GM13977 (cell line): ENCODE measurements around the gene GRK5.

Experiments used
- DNase-seq: peaks from one replicate; pipeline ENCODE4 v3.0.0; 2012; ENCODE audit warnings: low spot score
- CTCF ChIP-seq: IDR thresholded peaks from 2 replicates; pipeline ENCODE4 v1.5.1; 2012; ENCODE audit warnings: mild to moderate bottlenecking, control low read depth; ENCODE audit not compliant: insufficient read depth; ENCODE audit errors: extremely low read depth, missing control alignments
- in situ Hi-C: fragments of 300-500 bp; cut with MboI; formaldehyde crosslinking; loops from one replicate; pipeline ENCODE4 v1.12.0; 2022; ENCODE audit warnings: low sequenced_read_pairs, low pct_unique_long_range_greater_than_20kb, mixed read lengths, inconsistent platforms; ENCODE audit not compliant: unreplicated experiment

GRK5 gene

GRCh38 chr10:119315128-119316001, 108.0 kb downstream of the GRK5 start:
- DNase-seq, result peak; percentile 84
- no peak for TF ChIP-seq CTCF
- in situ Hi-C loops, result no loop called here

- no peak for TF ChIP-seq CTCF
- in situ Hi-C loops, result no loop called here
These were observed 108.6 kb downstream of the GRK5 start for GRCh38 chr10:119316002-119316358.

GRCh38 chr10:119316729-119317097, 109.3 kb downstream of the GRK5 start:
- in situ Hi-C loops, result no loop called here
- DNase-seq, result no peak
- TF ChIP-seq CTCF, result no peak

More at GRCh38 chr10:119316002-119316358, 108.6 kb downstream of the GRK5 start:
- no peak for DNase-seq

- TF ChIP-seq CTCF, result no peak
- in situ Hi-C loops, result no loop called here
- DNase-seq, result no peak
These were observed 111.2 kb downstream of the GRK5 start for GRCh38 chr10:119318411-119319160.

GRCh38 chr10:119319161-119319919, 112.0 kb downstream of the GRK5 start:
- DNase-seq, result no peak
- in situ Hi-C loops, result no loop called here
- no peak for TF ChIP-seq CTCF

GRCh38 chr10:119319920-119320258, 112.5 kb downstream of the GRK5 start:
- in situ Hi-C loops, result no loop called here
- no peak for TF ChIP-seq CTCF
- no peak for DNase-seq
